Panc1 (cell line): Measurements from ENCODE around the gene NOTCH2. TPM values are rescaled to one million over a fixed set of nuclear protein-coding genes. Genes with fewer than 3 reads are reported as not detected.

Experiments used
- ATAC-seq: fragments of 200-7000 bp; cut with Tn5 transposase; 2 replicates; pipeline ENCODE4 v1.9.1; 2020; ENCODE audit warnings: mild to moderate bottlenecking, moderate library complexity
- BruUV-seq: library from RNA; stranded (reverse); fragments of 400-500 nt; replicated peaks from 2 replicates; lab custom pipeline; 2021; lab: Mats Ljungman, UMichigan
- CTCF ChIA-PET: fragments of 300-600 bp; sonication (Branson Sonifier 250); formaldehyde crosslinking; loops from one replicate; lab custom pipeline; 2022; ENCODE audit warnings: antibody characterized with exemption; lab: Charles Lee
- POLR2A ChIA-PET: fragments of 300-600 bp; sonication (Branson Sonifier 250); formaldehyde crosslinking; loops from one replicate; lab custom pipeline; 2022; ENCODE audit warnings: antibody characterized with exemption; lab: Charles Lee
- DNase-seq: peaks from one replicate; pipeline ENCODE4 v3.0.0-alpha.2; 2010; ENCODE audit warnings: low read depth, low spot score
- H3K27ac ChIP-seq: 2 replicates; pipeline ENCODE4 v1.5.1; 2011; ENCODE audit warnings: mild to moderate bottlenecking, low read length, inconsistent platforms
- H3K27me3 ChIP-seq: fragments of 200-500 bp; sonication (Bioruptor generic); 2 replicates; pipeline ENCODE4 v1.6.0; 2014; ENCODE audit warnings: low read length, inconsistent platforms; ENCODE audit not compliant: control insufficient read depth, insufficient read depth
- H3K36me3 ChIP-seq: fragments of 200-500 bp; sonication (Bioruptor generic); 2 replicates; pipeline ENCODE4 v1.5.1; 2014; ENCODE audit warnings: inconsistent platforms, mild to moderate bottlenecking, low read length, moderate library complexity; ENCODE audit not compliant: control insufficient read depth, insufficient read depth
- H3K4me1 ChIP-seq: 2 replicates; pipeline ENCODE4 v1.5.1; 2011; ENCODE audit warnings: inconsistent platforms, mild to moderate bottlenecking, low read length, moderate library complexity; ENCODE audit not compliant: control insufficient read depth, insufficient read depth
- H3K4me3 ChIP-seq, 2 experiments: 2 replicates each; pipeline ENCODE4 v1.5.1; 2011 to 2012; ENCODE audit warnings: low read depth in 2 of 2, low read length in 2 of 2, mild to moderate bottlenecking in 2 of 2, inconsistent platforms in 1 of 2, moderate library complexity in 1 of 2
- H3K9me3 ChIP-seq: fragments of 200-500 bp; sonication (Bioruptor generic); 2 replicates; pipeline ENCODE4 v1.5.1; 2014; ENCODE audit warnings: low read depth, mild to moderate bottlenecking, inconsistent platforms, low read length, moderate library complexity; ENCODE audit not compliant: control insufficient read depth, insufficient read depth
- CTCF ChIP-seq: fragments of 450-650 bp; IDR thresholded peaks from 2 replicates; pipeline ENCODE4 v1.5.1; 2017; ENCODE audit warnings: mild to moderate bottlenecking
- POLR2AphosphoS5 ChIP-seq: IDR thresholded peaks from 2 replicates; pipeline ENCODE4 v1.6.1; 2012; ENCODE audit warnings: mild to moderate bottlenecking, low read depth, low read length, moderate library complexity
- REST ChIP-seq, 2 experiments: IDR thresholded peaks; 2 replicates each; pipeline ENCODE4 v1.6.1; 2011 to 2012; ENCODE audit warnings: low read depth in 2 of 2, control low read depth in 1 of 2, low read length in 1 of 2, mild to moderate bottlenecking in 1 of 2, moderate library complexity in 1 of 2; ENCODE audit not compliant: insufficient read depth in 1 of 2
- SIN3A ChIP-seq: IDR thresholded peaks from 2 replicates; pipeline ENCODE4 v1.6.1; 2012; ENCODE audit warnings: low read depth, mild to moderate bottlenecking, low read length, moderate library complexity, borderline replicate concordance; ENCODE audit not compliant: insufficient read depth
- TCF7L2 ChIP-seq: IDR thresholded peaks from 2 replicates; pipeline ENCODE4 v1.6.1; 2011; ENCODE audit warnings: mild to moderate bottlenecking, low read depth, low read length, inconsistent platforms
- in situ Hi-C: cut with HindIII; loops from 2 replicates; pipeline ENCODE4 v1.10.0; 2016; ENCODE audit warnings: low sequenced_read_pairs, low pct_unique_long_range_greater_than_20kb
- intact Hi-C: fragments of 100-400 bp; cut with micrococcal nuclease; formaldehyde crosslinking; loops from one replicate; pipeline ENCODE4 v1.10.0; 2022; ENCODE audit not compliant: unreplicated experiment
- total RNA-seq: library from RNA; stranded (reverse); gene quantifications from one replicate; pipeline ENCODE4 v1.2.1, GENCODE V29; 2021; ENCODE audit not compliant: unreplicated experiment

The NOTCH2 gene
- total RNA-seq, 1 experiment from 2014 or later = 191 TPM

- no peak for ATAC-seq
- POLR2A ChIA-PET = no interaction called here
Observed at GRCh38 chr1:119918301-119918700, 151.2 kb downstream of the NOTCH2 start.

GRCh38 chr1:119917304-119918055 is 152.0 kb downstream of the NOTCH2 start:
- in situ Hi-C loops (no loop called here), intact Hi-C loops (no loop called here)
- TF ChIP-seq TCF7L2 = no peak
- no peak for TF ChIP-seq SIN3A
- TF ChIP-seq REST (IDR thresholded peaks at IDR 0.05; ENCODE audit: insufficient read depth in 1 of 2, low read depth in 2 of 2, low read length in 1 of 2) = no peak
- TF ChIP-seq POLR2AphosphoS5 = no peak
- no peak for TF ChIP-seq CTCF
- no peaks in the 10 kb centered on the region for H3K4me1 ChIP-seq
- H3K36me3 ChIP-seq = peaks cover 54% of the 10 kb centered on the region
- H3K9me3 ChIP-seq = no peaks in the 10 kb centered on the region
- DNase-seq (no peak), ATAC-seq (no peak)
- CTCF ChIA-PET = no interaction called here
- H3K4me3 ChIP-seq = no peak overlapping the region
- no peaks in the 10 kb centered on the region for H3K27me3 ChIP-seq
- no TSS peak for BruUV-seq
- H3K27ac ChIP-seq = no peak overlapping the region
- POLR2A ChIA-PET = interaction anchor here (0.6 kb wide), 2 partner anchors 42 to 262 kb away, joined by 3 to 6 read pairs; no protein-coding TSS in a partner anchor

More at GRCh38 chr1:119918301-119918700, 151.2 kb downstream of the NOTCH2 start:
- CTCF ChIA-PET = no interaction called here
- H3K27me3 ChIP-seq = no peaks in the 10 kb centered on the region
- in situ Hi-C loops = no loop called here
- DNase-seq = no peak
- H3K36me3 ChIP-seq = peaks cover 60% of the 10 kb centered on the region
- BruUV-seq = no TSS peak
- no peak overlapping the region for H3K4me3 ChIP-seq
- H3K4me1 ChIP-seq = no peaks in the 10 kb centered on the region
- H3K27ac ChIP-seq = no peak overlapping the region
- intact Hi-C loops = no loop called here
- no peaks in the 10 kb centered on the region for H3K9me3 ChIP-seq
- TF ChIP-seq CTCF = no peak
